Brain microvascular endothelial cell (primary cell): ENCODE data around the gene SMIM12.

Source experiments
- DNase-seq: peaks from one replicate; pipeline ENCODE4 v3.0.0-alpha.2; 2020
- H3K27ac ChIP-seq: fragments of 250-450 bp; sonication (Bioruptor Pico); 2 replicates; pipeline ENCODE4 v1.5.1; 2020; ENCODE audit warnings: mild to moderate bottlenecking, moderate library complexity
- H3K27me3 ChIP-seq: fragments of 250-450 bp; sonication (Bioruptor Pico); replicated peaks from 2 replicates; pipeline ENCODE4 v1.5.1; 2020; ENCODE audit warnings: mild to moderate bottlenecking
- H3K36me3 ChIP-seq: fragments of 250-450 bp; sonication (Bioruptor Pico); replicated peaks from 2 replicates; pipeline ENCODE4 v1.5.1; 2020; ENCODE audit warnings: mild to moderate bottlenecking
- H3K4me3 ChIP-seq: 2 replicates; pipeline ENCODE4 v1.5.1; 2011; ENCODE audit warnings: low read depth, mild to moderate bottlenecking, control low read depth, low read length, moderate library complexity
- CTCF ChIP-seq: IDR thresholded peaks from 2 replicates; pipeline ENCODE4 v1.5.1; 2011; ENCODE audit warnings: low read depth, mild to moderate bottlenecking, moderate library complexity, low read length, control low read depth, inconsistent platforms; ENCODE audit errors: missing control alignments
- in situ Hi-C: cut with HindIII; loops from 2 replicates; pipeline ENCODE4 v1.10.0; 2017; ENCODE audit warnings: low sequenced_read_pairs, low pct_ligation_motif_present

Gene SMIM12

GRCh38 chr1:34842952-34843371 lies 16.6 kb downstream of the SMIM12 start:
- H3K4me3 ChIP-seq, result no peak overlapping the region
- H3K36me3 ChIP-seq, result no peaks in the 10 kb centered on the region
- no peak overlapping the region for H3K27ac ChIP-seq
- TF ChIP-seq CTCF, result no peak
- DNase-seq, result no peak
- in situ Hi-C loops, result no loop called here
- H3K27me3 ChIP-seq, result no peaks in the 10 kb centered on the region

GRCh38 chr1:34842073-34842472 lies 17.5 kb downstream of the SMIM12 start:
- H3K4me3 ChIP-seq, result no peak overlapping the region
- in situ Hi-C loops, result no loop called here

GRCh38 chr1:34840426-34840825 lies 19.1 kb downstream of the SMIM12 start:
- Histone ChIP-seq H3K36me3 (no peaks in the 10 kb centered on the region), H3K27me3 (no peaks in the 10 kb centered on the region), H3K27ac (no peak overlapping the region), H3K4me3 (no peak overlapping the region)
- TF ChIP-seq CTCF, result no peak
- DNase-seq, result no peak
- in situ Hi-C loops, result no loop called here

More at GRCh38 chr1:34842073-34842472, 17.5 kb downstream of the SMIM12 start:
- Histone ChIP-seq H3K27me3 (no peaks in the 10 kb centered on the region), H3K36me3 (no peaks in the 10 kb centered on the region), H3K27ac (no peak overlapping the region)
- no peak for TF ChIP-seq CTCF
- no peak for DNase-seq

- no peak for DNase-seq
- no peaks in the 10 kb centered on the region for H3K36me3 ChIP-seq
- no peak for TF ChIP-seq CTCF
- in situ Hi-C loops, result no loop called here
- no peak overlapping the region for H3K27ac ChIP-seq
- no peak overlapping the region for H3K4me3 ChIP-seq
- no peaks in the 10 kb centered on the region for H3K27me3 ChIP-seq
Measured at GRCh38 chr1:34839526-34840305, 19.8 kb downstream of the SMIM12 start.

- H3K36me3 ChIP-seq, result no peaks in the 10 kb centered on the region
- in situ Hi-C loops, result no loop called here
- DNase-seq, result no peak
- no peak overlapping the region for H3K4me3 ChIP-seq
- no peaks in the 10 kb centered on the region for H3K27me3 ChIP-seq
- TF ChIP-seq CTCF, result no peak
- H3K27ac ChIP-seq, result no peak overlapping the region
Measured at GRCh38 chr1:34833711-34834110, 25.8 kb downstream of the SMIM12 start.
